ENCODE measurements around the gene VAV3.

- TF ChIP-seq CTCF (IDR thresholded peaks at IDR 0.05; ENCODE audit: insufficient read depth, low read depth, low read length) (no peak), EZH2 (IDR thresholded peaks at IDR 0.05; ENCODE audit: insufficient read depth, low read length) (no peak)
Observed at GRCh38 chr1:107704911-107705310, 260.1 kb downstream of the VAV3 start.

Data from astrocyte (in vitro differentiated cells and primary cell).